GM12878 (cell line): Measurements from ENCODE around the gene PSORS1C1. TPM values are rescaled to one million over a fixed set of nuclear protein-coding genes. Genes with fewer than 3 reads are reported as not detected.

Experiments used
- ATAC-seq: fragments of 200-7000 bp; cut with Tn5 transposase; 3 replicates; pipeline ENCODE4 v1.9.1; 2020; ENCODE audit warnings: mild to moderate bottlenecking, moderate library complexity
- BruUV-seq: library from RNA; stranded (reverse); fragments of 400-500 nt; replicated peaks from 2 replicates; lab custom pipeline; 2021; lab: Mats Ljungman, UMichigan
- CTCF ChIA-PET: fragments of 300-600 bp; sonication (Branson Sonifier 250); formaldehyde crosslinking; extraction: SDS; loops from one replicate; lab custom pipeline; 2021; ENCODE audit warnings: inconsistent platforms; lab: Yijun Ruan, JAX
- POLR2A ChIA-PET: fragments of 350-600 bp; formaldehyde crosslinking; extraction: SDS; loops from one replicate; lab custom pipeline; 2021; ENCODE audit warnings: inconsistent platforms; lab: Charles Lee
- RAD21 ChIA-PET: fragments of 300-600 bp; sonication (Branson Sonifier 250); formaldehyde crosslinking; loops from one replicate; lab custom pipeline; 2023; ENCODE audit warnings: antibody characterized with exemption; ENCODE audit not compliant: unreplicated experiment; lab: Charles Lee
- SMC1A ChIA-PET: fragments of 300-600 bp; sonication (Branson Sonifier 250); formaldehyde crosslinking; loops from one replicate; lab custom pipeline; 2023; ENCODE audit not compliant: unreplicated experiment, uncharacterized antibody; lab: Charles Lee
- DNase-seq: peaks from one replicate; pipeline ENCODE4 v3.0.0-alpha.2; 2011; ENCODE audit warnings: low read depth, low spot score
- FAIRE-seq: peaks from 3 replicates; lab custom pipeline; 2011; peaks lifted over from hg19 to GRCh38; lab: Jason Lieb, UNC
- H2AFZ ChIP-seq: 2 replicates; pipeline ENCODE4 v1.6.0; 2011; ENCODE audit warnings: low read depth, low read length, control low read depth; ENCODE audit not compliant: control insufficient read depth
- H3K27ac ChIP-seq: 2 replicates; pipeline ENCODE4 v1.5.1; 2011; ENCODE audit warnings: control low read depth; ENCODE audit not compliant: control insufficient read depth, insufficient read depth
- H3K27me3 ChIP-seq, 2 experiments: replicated peaks in 1 of 2; 2 replicates each; pipeline versions ENCODE4 v1.6.0 to v1.6.1; 2011; ENCODE audit warnings: low read length in 1 of 2; ENCODE audit not compliant: control insufficient read depth in 2 of 2, insufficient read depth in 2 of 2
- H3K36me3 ChIP-seq, 2 experiments: 2 replicates each; pipeline ENCODE4 v1.5.1; 2011; ENCODE audit warnings: low read length in 1 of 2; ENCODE audit not compliant: control insufficient read depth in 2 of 2, insufficient read depth in 2 of 2
- H3K4me1 ChIP-seq: 2 replicates; pipeline ENCODE4 v1.6.1; 2011; ENCODE audit warnings: mild to moderate bottlenecking, low read length, moderate library complexity, mixed read lengths; ENCODE audit not compliant: control insufficient read depth, insufficient read depth
- H3K4me2 ChIP-seq: 2 replicates; pipeline ENCODE4 v1.6.0; 2011; ENCODE audit warnings: control low read depth; ENCODE audit not compliant: control insufficient read depth, insufficient read depth
- H3K4me3 ChIP-seq: fragments of 200-600 bp; sonication (generic); 2 replicates; pipeline ENCODE4 v1.5.1; 2016
- H3K79me2 ChIP-seq: 2 replicates; pipeline ENCODE4 v1.6.0; 2011; ENCODE audit warnings: low read length; ENCODE audit not compliant: control insufficient read depth, insufficient read depth
- H3K9ac ChIP-seq: 2 replicates; pipeline ENCODE4 v1.8.0; 2011; ENCODE audit warnings: low read length, control low read depth, mixed read lengths; ENCODE audit not compliant: control insufficient read depth, insufficient read depth
- H3K9me3 ChIP-seq: replicated peaks from 3 replicates; pipeline ENCODE4 v1.5.1; 2011; ENCODE audit warnings: mild to moderate bottlenecking, low read length; ENCODE audit not compliant: control insufficient read depth, insufficient read depth
- H4K20me1 ChIP-seq: 2 replicates; pipeline ENCODE4 v1.6.0; 2011; ENCODE audit not compliant: control insufficient read depth, insufficient read depth
- RAD21 ChIP-seq: IDR thresholded peaks from 2 replicates; pipeline ENCODE4 v1.6.1; 2011; ENCODE audit warnings: mild to moderate bottlenecking, low read depth, low read length, moderate library complexity; ENCODE audit not compliant: insufficient read depth
- SMAD5 ChIP-seq: IDR thresholded peaks from 2 replicates; pipeline ENCODE4 v1.6.1; 2016; ENCODE audit warnings: antibody characterized with exemption, low read depth
- SMC3 ChIP-seq: IDR thresholded peaks from 2 replicates; pipeline ENCODE4 v1.6.1; 2011; ENCODE audit warnings: low read length, improper control_type of control experiment, borderline replicate concordance
- SREBF2 ChIP-seq: IDR thresholded peaks from 2 replicates; pipeline ENCODE4 v1.6.1; 2012; ENCODE audit warnings: mild to moderate bottlenecking, low read length
- WGBS: methylation state at CpG from one replicate; pipeline ENCODE4 v1.1.6; 2016; ENCODE audit warnings: low lambda C conversion rate; ENCODE audit not compliant: insufficient replicate concordance, insufficient coverage; ENCODE audit errors: missing lambda C conversion rate; 5-methylcytosine and 5-hydroxymethylcytosine counted together
- in situ Hi-C: fragments of 300-500 bp; cut with MboI; formaldehyde crosslinking; loops from 9 replicates; pipeline ENCODE4 v1.14.3; 2018; ENCODE audit warnings: mixed read lengths
- intact Hi-C: fragments of 100-400 bp; cut with micrococcal nuclease; formaldehyde crosslinking; loops from one replicate; pipeline ENCODE4 v1.14.2; 2022; ENCODE audit not compliant: unreplicated experiment
- polyA plus RNA-seq, 11 experiments: library from polyadenylated mRNA; depleted of rRNA in 4 of 11; unstranded in 6 of 11; stranded (reverse) in 5 of 11; fragments of >200 nt; fragmentation: Nextera tagmentation in 4 of 11; fragmentation: Illumina TruSeq in 1 of 11; extraction: Ambion mirVana in 4 of 11; extraction: Trizol in 1 of 11; gene quantifications; 1 replicate in 1 of 11; 2 replicates in 10 of 11; pipeline versions ENCODE4 v1.2.1 to v1.2.3, GENCODE V29; 2011 to 2016; ENCODE audit warnings: inconsistent platforms in 2 of 11, missing spikeins in 2 of 11, low read depth in 1 of 11
- total RNA-seq, 4 experiments: library from RNA; depleted of rRNA in 3 of 4; stranded (reverse); fragments of >200 nt in 3 of 4; fragmentation: Illumina TruSeq in 1 of 4; extraction: Trizol in 1 of 4; gene quantifications; 2 replicates each; pipeline versions ENCODE4 v1.2.1 to v1.2.3, GENCODE V29; 2013 to 2021
- TF ChIP-seq, protein P1 (sequence below): fragments of 150-350 bp; IDR thresholded peaks from 2 replicates; pipeline ENCODE4 v1.6.1; 2016; ENCODE audit warnings: low read depth, low read length
- TF ChIP-seq, protein P2 (sequence below): fragments of 450-650 bp; IDR thresholded peaks from 2 replicates; pipeline ENCODE4 v1.6.1; 2017; ENCODE audit warnings: low read depth, mild to moderate bottlenecking, moderate library complexity
- TF ChIP-seq, protein P3 (sequence below): fragments of 450-650 bp; IDR thresholded peaks from 2 replicates; pipeline ENCODE4 v1.6.1; 2016; ENCODE audit warnings: mild to moderate bottlenecking
- TF ChIP-seq, protein P4 (sequence below): fragments of 450-650 bp; IDR thresholded peaks from 2 replicates; pipeline ENCODE4 v1.6.1; 2016; ENCODE audit warnings: mild to moderate bottlenecking
- TF ChIP-seq, protein P5 (sequence below), 3 experiments: IDR thresholded peaks in 2 of 3; conservative IDR thresholded peaks in 1 of 3; 2 replicates each; pipeline ENCODE4 v1.5.1; 2011; ENCODE audit warnings: low read depth in 3 of 3, low read length in 3 of 3, mild to moderate bottlenecking in 3 of 3, control low read depth in 2 of 3, moderate library complexity in 2 of 3, inconsistent platforms in 1 of 3, mixed read lengths in 1 of 3; ENCODE audit not compliant: control insufficient read depth in 2 of 3, insufficient read depth in 1 of 3; ENCODE audit errors: extremely low read depth in 1 of 3

The PSORS1C1 gene
- total and polyA plus RNA-seq, 10 of the 15 experiments (the other 5 are each of a cell fraction or from before 2014, with no cell fraction given) = 0.13 to 1.00 (median 0.20) TPM; not detected in 5

DNA sequence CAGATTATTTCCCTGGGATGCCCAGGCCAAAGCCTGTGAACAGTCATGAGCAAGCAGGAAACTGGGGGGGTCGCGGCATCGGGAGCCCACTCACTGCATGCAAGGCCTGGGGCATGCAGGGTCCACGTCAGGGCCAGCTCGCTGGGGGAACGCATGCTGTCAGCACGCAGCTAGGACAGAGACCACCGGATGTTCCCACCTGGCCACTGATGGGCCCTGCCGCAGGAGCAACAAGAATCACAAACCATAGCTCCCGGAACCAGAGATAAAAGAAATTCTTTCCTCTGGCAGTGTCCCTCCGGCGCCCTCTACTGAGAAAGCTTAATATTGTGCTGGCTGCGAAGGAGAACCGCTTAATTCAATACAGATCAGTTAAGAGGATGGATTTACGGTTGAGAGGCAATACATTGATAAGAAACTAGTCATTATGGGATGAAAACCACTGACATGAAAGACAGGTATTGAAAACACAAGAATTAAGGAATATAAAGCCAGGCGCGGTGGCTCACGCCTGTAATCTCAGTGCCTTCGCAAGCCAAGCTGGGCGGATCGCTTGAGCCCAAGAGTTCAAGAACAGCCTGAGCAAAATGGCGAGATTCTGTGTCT, 34.8 kb upstream of the PSORS1C1 start:
- Histone ChIP-seq H3K27me3 (no peaks in the 10 kb centered on the region), H2AFZ (peak overlapping the region; percentile 45), H3K9me3 (no peaks in the 10 kb centered on the region), H3K4me3 (no peak overlapping the region), H3K4me2 (peak overlapping the region; percentile 17), H3K9ac (no peak overlapping the region), H3K79me2 (no peaks in the 10 kb centered on the region), H4K20me1 (no peaks in the 10 kb centered on the region), H3K27ac (no peak overlapping the region), H3K36me3 (no peaks in the 10 kb centered on the region), H3K4me1 (no peaks in the 10 kb centered on the region)
- ChIA-PET POLR2A (interaction anchor here (0.8 kb wide), 1 partner anchor 172 kb away, joined by 3 read pairs; the partner anchor contains the start of gene GTF2H4), CTCF (interaction anchor here (0.6 to 8.1 kb wide), 46 partner anchors 7 to 599 kb away, joined by 3 to 119 read pairs (median 4); partner anchors contain the start of gene VARS2), RAD21 (interaction anchor here (0.5 to 2.6 kb wide), 14 partner anchors 10 to 757 kb away, joined by 3 to 20 read pairs (median 4); partner anchors contain the start of genes GTF2H4 and VARS2), SMC1A (interaction anchor here (0.6 to 2.9 kb wide), 21 partner anchors 10 to 669 kb away, joined by 3 to 32 read pairs (median 4); partner anchors contain the start of gene VARS2)
- 36% methylated on average over 22 of the region's 22 CpGs for WGBS
- intact Hi-C loops = loop anchor here (5.0 to 10.0 kb wide), 2 partner anchors 162 to 595 kb away; partner anchors contain the start of gene HLA-E
- TF ChIP-seq RAD21 (peak; percentile 85), SMC3 (peak; percentile 62; the same call in 1 of the 2 replicates), SREBF2 (no peak), SMAD5 (no peak)
- TF ChIP-seq, protein P1, sequence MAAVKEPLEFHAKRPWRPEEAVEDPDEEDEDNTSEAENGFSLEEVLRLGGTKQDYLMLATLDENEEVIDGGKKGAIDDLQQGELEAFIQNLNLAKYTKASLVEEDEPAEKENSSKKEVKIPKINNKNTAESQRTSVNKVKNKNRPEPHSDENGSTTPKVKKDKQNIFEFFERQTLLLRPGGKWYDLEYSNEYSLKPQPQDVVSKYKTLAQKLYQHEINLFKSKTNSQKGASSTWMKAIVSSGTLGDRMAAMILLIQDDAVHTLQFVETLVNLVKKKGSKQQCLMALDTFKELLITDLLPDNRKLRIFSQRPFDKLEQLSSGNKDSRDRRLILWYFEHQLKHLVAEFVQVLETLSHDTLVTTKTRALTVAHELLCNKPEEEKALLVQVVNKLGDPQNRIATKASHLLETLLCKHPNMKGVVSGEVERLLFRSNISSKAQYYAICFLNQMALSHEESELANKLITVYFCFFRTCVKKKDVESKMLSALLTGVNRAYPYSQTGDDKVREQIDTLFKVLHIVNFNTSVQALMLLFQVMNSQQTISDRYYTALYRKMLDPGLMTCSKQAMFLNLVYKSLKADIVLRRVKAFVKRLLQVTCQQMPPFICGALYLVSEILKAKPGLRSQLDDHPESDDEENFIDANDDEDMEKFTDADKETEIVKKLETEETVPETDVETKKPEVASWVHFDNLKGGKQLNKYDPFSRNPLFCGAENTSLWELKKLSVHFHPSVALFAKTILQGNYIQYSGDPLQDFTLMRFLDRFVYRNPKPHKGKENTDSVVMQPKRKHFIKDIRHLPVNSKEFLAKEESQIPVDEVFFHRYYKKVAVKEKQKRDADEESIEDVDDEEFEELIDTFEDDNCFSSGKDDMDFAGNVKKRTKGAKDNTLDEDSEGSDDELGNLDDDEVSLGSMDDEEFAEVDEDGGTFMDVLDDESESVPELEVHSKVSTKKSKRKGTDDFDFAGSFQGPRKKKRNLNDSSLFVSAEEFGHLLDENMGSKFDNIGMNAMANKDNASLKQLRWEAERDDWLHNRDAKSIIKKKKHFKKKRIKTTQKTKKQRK = no peak
- TF ChIP-seq, protein P2, sequence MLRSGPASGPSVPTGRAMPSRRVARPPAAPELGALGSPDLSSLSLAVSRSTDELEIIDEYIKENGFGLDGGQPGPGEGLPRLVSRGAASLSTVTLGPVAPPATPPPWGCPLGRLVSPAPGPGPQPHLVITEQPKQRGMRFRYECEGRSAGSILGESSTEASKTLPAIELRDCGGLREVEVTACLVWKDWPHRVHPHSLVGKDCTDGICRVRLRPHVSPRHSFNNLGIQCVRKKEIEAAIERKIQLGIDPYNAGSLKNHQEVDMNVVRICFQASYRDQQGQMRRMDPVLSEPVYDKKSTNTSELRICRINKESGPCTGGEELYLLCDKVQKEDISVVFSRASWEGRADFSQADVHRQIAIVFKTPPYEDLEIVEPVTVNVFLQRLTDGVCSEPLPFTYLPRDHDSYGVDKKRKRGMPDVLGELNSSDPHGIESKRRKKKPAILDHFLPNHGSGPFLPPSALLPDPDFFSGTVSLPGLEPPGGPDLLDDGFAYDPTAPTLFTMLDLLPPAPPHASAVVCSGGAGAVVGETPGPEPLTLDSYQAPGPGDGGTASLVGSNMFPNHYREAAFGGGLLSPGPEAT = no peak
- TF ChIP-seq, protein P3, sequence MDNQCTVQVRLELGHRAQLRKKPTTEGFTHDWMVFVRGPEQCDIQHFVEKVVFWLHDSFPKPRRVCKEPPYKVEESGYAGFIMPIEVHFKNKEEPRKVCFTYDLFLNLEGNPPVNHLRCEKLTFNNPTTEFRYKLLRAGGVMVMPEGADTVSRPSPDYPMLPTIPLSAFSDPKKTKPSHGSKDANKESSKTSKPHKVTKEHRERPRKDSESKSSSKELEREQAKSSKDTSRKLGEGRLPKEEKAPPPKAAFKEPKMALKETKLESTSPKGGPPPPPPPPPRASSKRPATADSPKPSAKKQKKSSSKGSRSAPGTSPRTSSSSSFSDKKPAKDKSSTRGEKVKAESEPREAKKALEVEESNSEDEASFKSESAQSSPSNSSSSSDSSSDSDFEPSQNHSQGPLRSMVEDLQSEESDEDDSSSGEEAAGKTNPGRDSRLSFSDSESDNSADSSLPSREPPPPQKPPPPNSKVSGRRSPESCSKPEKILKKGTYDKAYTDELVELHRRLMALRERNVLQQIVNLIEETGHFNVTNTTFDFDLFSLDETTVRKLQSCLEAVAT = peak; percentile 65
- TF ChIP-seq, protein P4, sequence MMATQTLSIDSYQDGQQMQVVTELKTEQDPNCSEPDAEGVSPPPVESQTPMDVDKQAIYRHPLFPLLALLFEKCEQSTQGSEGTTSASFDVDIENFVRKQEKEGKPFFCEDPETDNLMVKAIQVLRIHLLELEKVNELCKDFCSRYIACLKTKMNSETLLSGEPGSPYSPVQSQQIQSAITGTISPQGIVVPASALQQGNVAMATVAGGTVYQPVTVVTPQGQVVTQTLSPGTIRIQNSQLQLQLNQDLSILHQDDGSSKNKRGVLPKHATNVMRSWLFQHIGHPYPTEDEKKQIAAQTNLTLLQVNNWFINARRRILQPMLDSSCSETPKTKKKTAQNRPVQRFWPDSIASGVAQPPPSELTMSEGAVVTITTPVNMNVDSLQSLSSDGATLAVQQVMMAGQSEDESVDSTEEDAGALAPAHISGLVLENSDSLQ = no peak
- TF ChIP-seq, protein P5, sequence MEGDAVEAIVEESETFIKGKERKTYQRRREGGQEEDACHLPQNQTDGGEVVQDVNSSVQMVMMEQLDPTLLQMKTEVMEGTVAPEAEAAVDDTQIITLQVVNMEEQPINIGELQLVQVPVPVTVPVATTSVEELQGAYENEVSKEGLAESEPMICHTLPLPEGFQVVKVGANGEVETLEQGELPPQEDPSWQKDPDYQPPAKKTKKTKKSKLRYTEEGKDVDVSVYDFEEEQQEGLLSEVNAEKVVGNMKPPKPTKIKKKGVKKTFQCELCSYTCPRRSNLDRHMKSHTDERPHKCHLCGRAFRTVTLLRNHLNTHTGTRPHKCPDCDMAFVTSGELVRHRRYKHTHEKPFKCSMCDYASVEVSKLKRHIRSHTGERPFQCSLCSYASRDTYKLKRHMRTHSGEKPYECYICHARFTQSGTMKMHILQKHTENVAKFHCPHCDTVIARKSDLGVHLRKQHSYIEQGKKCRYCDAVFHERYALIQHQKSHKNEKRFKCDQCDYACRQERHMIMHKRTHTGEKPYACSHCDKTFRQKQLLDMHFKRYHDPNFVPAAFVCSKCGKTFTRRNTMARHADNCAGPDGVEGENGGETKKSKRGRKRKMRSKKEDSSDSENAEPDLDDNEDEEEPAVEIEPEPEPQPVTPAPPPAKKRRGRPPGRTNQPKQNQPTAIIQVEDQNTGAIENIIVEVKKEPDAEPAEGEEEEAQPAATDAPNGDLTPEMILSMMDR (IDR thresholded peaks at IDR 0.05 in 2 of 3, conservative IDR thresholded peaks at IDR 0.05 in 1 of 3; ENCODE audit: control insufficient read depth in 2 of 3, extremely low read depth in 1 of 3, insufficient read depth in 1 of 3, low read depth in 3 of 3, low read length in 3 of 3) = peak; percentile 74 to 85 (median 79)
- ATAC-seq (peak; percentile 87), FAIRE-seq (peak; percentile 18), DNase-seq (no peak)
- BruUV-seq = no TSS peak
- in situ Hi-C loops = loop anchor here (5.0 kb wide), 2 partner anchors 162 to 252 kb away; no protein-coding TSS in a partner anchor
